ENCODE data around the gene CDH26.

GRCh38 chr20:60057123-60057865 lies 99.1 kb downstream of the CDH26 start:
- TF ChIP-seq CTCF (IDR thresholded peaks at IDR 0.05) (peak; percentile 20 to 77 (median 49)), POLR2A (IDR thresholded peaks at IDR 0.05) (no peak), EP300 (IDR thresholded peaks at IDR 0.05) (no peak)

All from ovary (tissue), 3 donors.